Suppressor macrophage (primary cell): ENCODE measurements around the gene PSMA3.
A peak's percentile ranks its signal among the peaks of the same experiment; 100 is the strongest.

Source experiments
- DNase-seq, 4 experiments: peaks; one replicate each; pipeline ENCODE4 v3.0.0-alpha.2; 2020 to 2022

PSMA3 gene

GRCh38 chr14:58272588-58273372 lies 28.1 kb downstream of the PSMA3 start:
- no peak for DNase-seq

- no peak for DNase-seq
Measured at GRCh38 chr14:58274881-58275280, 30.2 kb downstream of the PSMA3 start.

DNA sequence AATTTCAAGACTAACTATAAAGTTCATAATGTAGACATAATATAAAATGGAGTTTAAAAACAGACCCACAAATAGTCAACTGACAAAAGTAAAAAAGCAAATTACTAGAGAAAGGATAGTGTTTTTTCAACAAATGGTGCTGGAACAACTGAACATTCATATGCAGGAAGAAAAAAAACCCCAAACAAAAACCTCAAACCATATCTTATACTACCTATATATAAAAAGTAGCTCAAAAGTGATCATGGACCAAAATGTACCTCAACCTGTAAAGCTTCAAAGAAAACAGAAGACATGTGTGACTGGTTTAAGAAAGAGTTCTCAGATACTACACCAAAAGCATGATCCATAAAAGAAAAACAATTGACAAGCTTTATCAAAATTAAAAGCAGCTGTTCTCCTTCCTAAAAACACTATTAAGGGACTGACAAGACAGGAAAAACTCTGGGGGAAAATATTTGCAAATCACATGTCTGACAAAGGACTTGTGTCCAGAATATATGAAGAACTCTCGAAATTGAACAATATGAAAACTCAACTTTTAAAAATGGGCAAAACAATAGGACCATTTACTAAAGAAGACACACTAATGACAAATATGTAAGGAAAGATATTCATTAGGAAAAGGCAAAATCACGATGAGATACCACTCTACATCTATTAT lies 31.0 kb downstream of the PSMA3 start:
- DNase-seq: no peak

DNA sequence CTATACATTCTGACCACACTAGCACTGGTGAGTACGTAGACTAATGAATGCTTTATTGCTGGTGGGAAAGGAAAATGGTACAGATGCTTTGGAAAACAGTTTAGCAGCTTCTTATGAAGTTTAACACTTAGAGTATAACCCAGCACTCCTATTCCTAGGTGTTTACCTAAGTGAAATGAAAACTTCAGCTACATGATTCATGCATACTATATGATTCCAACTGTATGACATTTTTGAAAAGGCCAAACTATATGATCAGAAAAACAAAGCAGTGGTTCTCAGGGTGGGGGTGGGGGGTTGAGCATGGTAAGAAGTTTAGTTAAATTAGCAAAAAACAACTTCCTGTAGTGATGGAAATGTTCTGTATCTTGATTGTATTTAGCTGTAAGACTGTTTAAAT lies 31.6 kb downstream of the PSMA3 start:
- DNase-seq: no peak

GRCh38 chr14:58278177-58278576 lies 33.5 kb downstream of the PSMA3 start:
- DNase-seq: no peak

DNA sequence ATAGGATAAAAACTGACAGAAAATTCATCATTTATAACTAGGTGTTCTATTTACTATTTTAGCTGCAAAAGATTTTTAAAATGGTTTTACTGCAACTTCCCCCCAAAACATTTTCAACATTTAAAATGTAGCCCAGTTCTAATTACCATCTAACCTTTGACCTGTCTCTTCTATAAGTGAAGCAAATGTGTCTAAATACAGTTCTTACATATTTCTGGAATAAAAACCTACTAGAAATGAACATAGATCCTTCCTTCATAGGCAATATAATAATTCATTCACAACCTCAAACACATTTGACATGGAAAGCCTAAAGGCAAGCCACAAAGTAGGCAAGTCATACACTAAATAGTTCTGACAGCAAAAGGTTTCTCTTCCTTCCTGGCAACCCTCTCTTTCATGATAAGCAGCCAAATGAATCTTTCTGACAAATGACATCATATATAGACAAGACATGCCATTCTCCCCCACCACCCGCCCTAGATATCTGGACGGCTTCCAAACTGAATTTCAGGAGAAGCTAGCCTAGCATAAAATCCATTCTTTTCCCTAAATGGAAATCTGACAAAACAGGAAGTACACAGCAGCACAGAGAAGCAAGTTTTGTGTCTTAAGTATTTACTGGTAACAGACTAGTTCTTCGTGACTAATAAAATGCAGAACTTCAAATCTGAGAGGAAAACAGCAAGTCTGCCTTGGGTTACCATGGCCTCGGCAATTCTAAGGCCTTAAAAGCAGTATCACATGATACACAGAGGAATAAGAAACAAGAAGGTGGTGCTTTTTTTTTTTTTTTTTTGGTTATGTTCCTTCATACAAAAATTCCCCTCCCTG lies 36.5 kb downstream of the PSMA3 start:
- DNase-seq: peak; percentile 88 to 98 (median 94)

- DNase-seq: peak in 1 of 4 experiments; percentile 11
Measured at GRCh38 chr14:58281969-58282368, 37.3 kb downstream of the PSMA3 start.

GRCh38 chr14:58282925-58283593 lies 38.4 kb downstream of the PSMA3 start:
- DNase-seq: no peak

GRCh38 chr14:58283730-58284129 lies 39.1 kb downstream of the PSMA3 start:
- DNase-seq: no peak

DNA sequence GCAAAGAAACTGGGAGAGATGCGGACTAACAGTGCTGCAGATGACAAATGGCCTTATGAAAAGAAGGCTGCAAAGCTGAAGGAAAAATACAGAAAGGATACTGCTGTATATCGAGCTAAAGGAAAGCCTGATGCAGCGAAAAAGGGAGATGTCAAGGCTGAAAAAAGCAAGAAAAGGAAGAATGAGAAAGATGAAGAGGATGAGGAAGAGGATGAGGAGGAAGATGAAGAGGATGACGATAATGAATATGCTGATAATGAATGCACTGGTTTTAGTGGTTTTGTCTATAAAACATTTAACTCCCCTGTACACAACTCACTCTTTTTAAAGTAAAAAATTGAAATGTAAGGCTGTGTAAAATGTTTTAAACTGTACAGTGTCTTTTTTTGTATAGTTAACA lies 40.5 kb downstream of the PSMA3 start:
- no peak for DNase-seq

DNA sequence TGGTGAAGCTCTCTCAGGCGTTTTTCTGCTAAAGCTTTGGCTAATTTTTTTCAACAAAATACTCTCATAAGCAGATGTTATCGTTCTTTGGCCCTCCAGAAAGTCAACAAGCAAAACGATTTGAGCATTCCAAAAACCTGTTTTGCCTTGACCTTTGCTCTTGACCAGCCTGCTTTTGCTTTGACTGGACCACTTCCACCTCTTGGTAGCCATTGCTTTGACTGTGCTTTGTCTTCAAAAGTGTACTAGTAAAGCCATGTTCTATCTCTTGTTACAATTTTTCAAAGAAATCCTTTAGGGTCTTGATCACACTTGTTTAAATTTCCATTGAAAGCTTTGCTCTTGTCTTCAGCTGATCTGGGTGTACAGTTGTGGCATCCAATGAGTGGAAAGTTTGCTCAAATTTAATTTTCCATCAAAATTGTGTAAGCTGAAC lies 43.0 kb downstream of the PSMA3 start:
- DNase-seq: no peak

GRCh38 chr14:58288106-58288792 lies 43.6 kb downstream of the PSMA3 start:
- DNase-seq: no peak

GRCh38 chr14:58291646-58292045 lies 47.0 kb downstream of the PSMA3 start:
- DNase-seq: no peak

GRCh38 chr14:58292187-58292586 lies 47.5 kb downstream of the PSMA3 start:
- no peak for DNase-seq

DNA sequence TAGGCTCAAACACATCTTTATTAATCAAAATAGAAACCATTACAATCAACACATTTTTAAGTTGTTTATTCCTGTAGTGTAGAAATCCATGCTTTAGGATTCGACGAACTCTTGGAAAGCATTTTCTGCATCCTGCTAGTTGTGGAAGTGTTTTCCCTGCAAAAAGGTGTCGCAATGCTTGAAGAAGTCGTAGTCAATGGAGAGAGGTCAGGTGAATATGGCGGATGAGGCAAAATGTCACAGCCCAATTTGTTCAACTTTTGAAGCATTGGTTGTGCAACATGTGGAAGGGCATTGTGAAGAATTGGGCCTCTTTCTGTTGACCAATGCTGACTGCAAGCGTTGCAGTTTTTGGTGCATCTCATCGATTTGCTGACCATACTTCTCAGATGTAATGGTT lies 49.6 kb downstream of the PSMA3 start:
- no peak for DNase-seq

DNA sequence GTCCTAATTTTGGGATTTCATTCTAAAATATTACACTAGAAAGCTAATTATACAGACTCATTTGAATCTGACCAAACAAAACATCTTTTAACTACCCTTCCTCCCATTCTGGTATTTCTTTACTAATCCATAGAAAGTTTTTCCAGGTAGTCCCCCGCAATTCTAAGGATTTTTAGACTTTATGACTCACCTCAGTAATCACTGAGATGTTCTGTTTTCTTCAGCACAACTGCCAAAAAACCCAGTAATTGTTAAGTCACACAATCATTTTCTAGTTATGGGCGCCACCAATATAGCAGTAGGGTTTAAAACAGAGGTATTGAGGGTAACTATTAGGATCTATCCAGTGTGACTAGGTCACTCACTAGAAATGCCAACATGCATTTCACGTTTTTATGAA lies 52.1 kb downstream of the PSMA3 start:
- peak in 3 of 4 experiments; percentile 7 to 15 (median 8) for DNase-seq

DNA sequence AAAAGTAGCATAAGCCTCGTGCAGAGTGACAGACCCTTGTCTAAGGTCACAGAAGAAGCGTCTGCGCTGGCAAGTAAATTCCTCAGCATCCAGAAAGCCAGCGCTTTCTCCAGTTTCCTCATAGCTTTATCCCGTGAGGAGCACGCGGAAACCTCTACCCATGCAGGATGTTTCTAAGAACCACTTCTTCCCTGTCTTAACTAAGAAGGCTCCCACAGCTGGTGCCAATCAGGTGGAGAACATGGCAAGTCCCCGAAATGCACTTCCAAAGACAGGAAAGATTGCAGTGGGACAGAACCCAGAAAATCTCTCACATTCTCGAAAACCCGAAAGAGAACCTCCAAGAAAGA lies 52.7 kb downstream of the PSMA3 start:
- peak; percentile 84 to 90 (median 86) for DNase-seq

DNA sequence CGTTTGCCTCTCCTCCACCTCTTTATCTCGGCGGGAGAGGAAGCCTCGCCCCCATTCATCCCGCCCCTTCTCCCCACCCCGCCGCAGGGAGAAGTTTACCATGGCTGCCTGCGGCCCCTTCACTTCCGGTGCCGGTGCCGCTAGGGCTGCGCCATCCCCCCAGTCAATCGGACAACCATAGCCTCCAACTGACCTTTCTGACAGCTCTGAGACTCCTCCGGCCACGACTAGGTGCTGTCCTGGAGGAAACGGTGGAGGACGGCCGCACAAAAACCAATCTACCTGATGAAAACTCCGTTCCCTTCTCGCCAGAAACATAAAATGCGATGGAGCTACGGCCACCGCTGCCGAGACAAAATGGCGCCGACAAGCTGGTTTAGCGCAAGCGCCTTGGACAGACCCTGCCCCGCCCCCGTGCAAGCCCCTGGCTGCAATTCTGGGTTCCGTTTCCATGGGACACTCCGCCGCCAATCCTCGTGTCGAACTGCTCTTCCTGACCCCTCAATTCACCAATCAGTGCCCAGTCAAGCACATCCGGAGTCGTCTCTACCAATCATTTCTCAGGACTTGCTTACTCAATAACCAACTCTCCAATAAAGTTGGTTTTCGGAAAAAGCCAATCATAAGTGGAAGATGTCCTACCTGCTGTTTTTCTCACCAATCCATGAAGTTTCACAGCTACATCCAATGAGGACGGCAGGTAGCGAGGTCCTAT lies 53.3 kb downstream of the PSMA3 start:
- peak; percentile 98 to 100 (median 100) for DNase-seq

GRCh38 chr14:58298477-58299400 lies 54.1 kb downstream of the PSMA3 start, which contains the start of gene ARID4A:
TSS of gene ARID4A (plus strand) at chr14:58298555. CDS start at chr14:58299855, 1,300 bp downstream.
- peak; percentile 39 to 94 (median 58) for DNase-seq
